Caco-2 (cell line): ENCODE data around the gene SPTBN1. TPM values are rescaled to one million over a fixed set of nuclear protein-coding genes. Genes with fewer than 3 reads are reported as not detected.

Experiments
- BruUV-seq: library from RNA; stranded (reverse); fragments of 400-500 nt; replicated peaks from 2 replicates; lab custom pipeline; 2021; lab: Mats Ljungman, UMichigan
- CTCF ChIA-PET: fragments of 300-600 bp; sonication (Branson Sonifier 250); formaldehyde crosslinking; loops from one replicate; lab custom pipeline; 2022; ENCODE audit warnings: antibody characterized with exemption; lab: Charles Lee
- POLR2A ChIA-PET: fragments of 300-600 bp; sonication (Branson Sonifier 250); formaldehyde crosslinking; loops from one replicate; lab custom pipeline; 2022; ENCODE audit warnings: antibody characterized with exemption; lab: Charles Lee
- DNase-seq, 2 experiments: peaks; one replicate each; pipeline versions ENCODE4 v3.0.0 to v3.0.0-alpha.2; 2020 to 2022
- H3K27me3 ChIP-seq: replicated peaks from 2 replicates; pipeline ENCODE4 v1.6.0; 2011; ENCODE audit warnings: low read length; ENCODE audit not compliant: control insufficient read depth, insufficient read depth
- H3K36me3 ChIP-seq: 2 replicates; pipeline ENCODE4 v1.5.1; 2011; ENCODE audit warnings: low read length; ENCODE audit not compliant: control insufficient read depth, insufficient read depth
- H3K4me1 ChIP-seq: fragments of 250-450 bp; sonication (Bioruptor Pico); 2 replicates; pipeline ENCODE4 v1.5.1; 2020; ENCODE audit warnings: mild to moderate bottlenecking
- H3K4me3 ChIP-seq: 2 replicates; pipeline ENCODE4 v1.5.1; 2011; ENCODE audit warnings: low read depth, mild to moderate bottlenecking, control low read depth, low read length
- H3K9me3 ChIP-seq: fragments of 250-450 bp; sonication (Bioruptor Pico); 2 replicates; pipeline ENCODE4 v1.5.1; 2020; ENCODE audit warnings: mild to moderate bottlenecking, moderate library complexity
- H3K27ac Mint-ChIP-seq: one replicate; pipeline ENCODE4 v1.8.0; 2022; ENCODE audit warnings: mixed read lengths; ENCODE audit not compliant: unreplicated experiment
- H3K27me3 Mint-ChIP-seq: one replicate; pipeline ENCODE4 v1.8.0; 2022; ENCODE audit warnings: mixed read lengths; ENCODE audit not compliant: insufficient read depth, unreplicated experiment
- H3K36me3 Mint-ChIP-seq: one replicate; pipeline ENCODE4 v1.8.0; 2022; ENCODE audit warnings: mild to moderate bottlenecking, mixed read lengths; ENCODE audit not compliant: insufficient read depth, unreplicated experiment
- H3K4me1 Mint-ChIP-seq: one replicate; pipeline ENCODE4 v1.8.0; 2022; ENCODE audit warnings: low read depth, mixed read lengths; ENCODE audit not compliant: unreplicated experiment
- H3K4me3 Mint-ChIP-seq: one replicate; pipeline ENCODE4 v1.8.0; 2022; ENCODE audit warnings: mild to moderate bottlenecking, moderate library complexity, mixed read lengths; ENCODE audit not compliant: unreplicated experiment
- H3K9me3 Mint-ChIP-seq: one replicate; pipeline ENCODE4 v1.8.0; 2022; ENCODE audit warnings: mixed read lengths; ENCODE audit not compliant: unreplicated experiment
- CTCF ChIP-seq, 2 experiments: fragments of 200-600 bp in 1 of 2; IDR thresholded peaks; 1 replicate in 1 of 2; 2 replicates in 1 of 2; pipeline versions ENCODE4 v1.5.1 to v1.8.0; 2011 to 2022; ENCODE audit warnings: antibody characterized with exemption in 1 of 2, control low read depth in 1 of 2, inconsistent platforms in 1 of 2, low read depth in 1 of 2, low read length in 1 of 2, mild to moderate bottlenecking in 1 of 2, moderate library complexity in 1 of 2; ENCODE audit not compliant: insufficient read depth in 1 of 2, severe bottlenecking in 1 of 2, unreplicated experiment in 1 of 2
- intact Hi-C: fragments of 100-400 bp; cut with micrococcal nuclease; formaldehyde crosslinking; loops from one replicate; pipeline ENCODE4 v1.10.0; 2022; ENCODE audit not compliant: unreplicated experiment
- total RNA-seq: library from RNA; stranded (reverse); gene quantifications from 2 replicates; pipeline ENCODE4 v1.2.3, GENCODE V29; 2022

The SPTBN1 gene
- total RNA-seq, 1 experiment from 2014 or later = 361 TPM

- no TSS peak for BruUV-seq
- peak overlapping the region; percentile 21 for H3K27ac Mint-ChIP-seq
- intact Hi-C loops = no loop called here
- H3K4me3 Mint-ChIP-seq = no peak overlapping the region
- H3K9me3 ChIP-seq = no peaks in the 10 kb centered on the region
- no peaks in the 10 kb centered on the region for H3K27me3 ChIP-seq
- peaks cover 24% of the 10 kb centered on the region for H3K4me1 Mint-ChIP-seq
- H3K4me1 ChIP-seq = peaks cover 26% of the 10 kb centered on the region
- CTCF ChIA-PET = no interaction called here
- POLR2A ChIA-PET = no interaction called here
- H3K27me3 Mint-ChIP-seq = no peaks in the 10 kb centered on the region
- H3K36me3 ChIP-seq = no peaks in the 10 kb centered on the region
- no peak overlapping the region for H3K4me3 ChIP-seq
- TF ChIP-seq CTCF (IDR thresholded peaks at IDR 0.05; ENCODE audit: insufficient read depth in 1 of 2, low read depth in 1 of 2, low read length in 1 of 2, severe bottlenecking in 1 of 2, unreplicated experiment in 1 of 2) = no peak
- H3K9me3 Mint-ChIP-seq = no peaks in the 10 kb centered on the region
- peaks cover 5% of the 10 kb centered on the region for H3K36me3 Mint-ChIP-seq
- DNase-seq = no peak
Measured at GRCh38 chr2:54468673-54469072, 12.5 kb downstream of the SPTBN1 start.

GRCh38 chr2:54469484-54470053, 13.4 kb downstream of the SPTBN1 start:
- intact Hi-C loops = no loop called here
- DNase-seq = no peak
- Histone ChIP-seq H3K4me1 (peaks cover 26% of the 10 kb centered on the region), H3K36me3 (no peaks in the 10 kb centered on the region), H3K4me3 (no peak overlapping the region), H3K9me3 (no peaks in the 10 kb centered on the region), H3K27me3 (no peaks in the 10 kb centered on the region)
- Mint-ChIP-seq H3K36me3 (peaks cover 10% of the 10 kb centered on the region), H3K9me3 (no peaks in the 10 kb centered on the region), H3K27ac (peak overlapping the region; percentile 21), H3K4me1 (peaks cover 24% of the 10 kb centered on the region), H3K4me3 (peak overlapping the region; percentile 9), H3K27me3 (no peaks in the 10 kb centered on the region)
- TF ChIP-seq CTCF (IDR thresholded peaks at IDR 0.05; ENCODE audit: insufficient read depth in 1 of 2, low read depth in 1 of 2, low read length in 1 of 2, severe bottlenecking in 1 of 2, unreplicated experiment in 1 of 2) = no peak
- CTCF ChIA-PET = no interaction called here
- POLR2A ChIA-PET = no interaction called here
- BruUV-seq = no TSS peak

GRCh38 chr2:54470266-54470938, 14.3 kb downstream of the SPTBN1 start:
- Histone ChIP-seq H3K36me3 (no peaks in the 10 kb centered on the region), H3K4me3 (no peak overlapping the region), H3K4me1 (peaks cover 26% of the 10 kb centered on the region), H3K9me3 (no peaks in the 10 kb centered on the region), H3K27me3 (no peaks in the 10 kb centered on the region)
- intact Hi-C loops = no loop called here
- ChIA-PET CTCF (no interaction called here), POLR2A (no interaction called here)
- H3K9me3 Mint-ChIP-seq = no peaks in the 10 kb centered on the region
- H3K27ac Mint-ChIP-seq = peak overlapping the region; percentile 21
- peak overlapping the region; percentile 9 for H3K4me3 Mint-ChIP-seq
- DNase-seq = no peak
- peaks cover 10% of the 10 kb centered on the region for H3K36me3 Mint-ChIP-seq
- BruUV-seq = TSS peak; percentile 9
- TF ChIP-seq CTCF (IDR thresholded peaks at IDR 0.05; ENCODE audit: insufficient read depth in 1 of 2, low read depth in 1 of 2, low read length in 1 of 2, severe bottlenecking in 1 of 2, unreplicated experiment in 1 of 2) = no peak
- H3K4me1 Mint-ChIP-seq = peaks cover 24% of the 10 kb centered on the region
- no peaks in the 10 kb centered on the region for H3K27me3 Mint-ChIP-seq
